HepG2 (cell line): ENCODE results near the gene ABI3. TPM values are rescaled to one million over a fixed set of nuclear protein-coding genes. Genes with fewer than 3 reads are reported as not detected.

Experiments used
- ATAC-seq: fragments of 200-7000 bp; cut with Tn5 transposase; 3 replicates; pipeline ENCODE4 v1.9.1; 2020; ENCODE audit warnings: mild to moderate bottlenecking, moderate library complexity
- BruUV-seq: library from RNA; stranded (reverse); fragments of 400-500 nt; replicated peaks from 2 replicates; lab custom pipeline; 2021; lab: Mats Ljungman, UMichigan
- CTCF ChIA-PET: fragments of 300-600 bp; formaldehyde crosslinking; extraction: SDS; loops from one replicate; lab custom pipeline; 2021; ENCODE audit warnings: low total read pairs, inconsistent platforms, low intra/inter-chr PET ratio; lab: Yijun Ruan, JAX
- POLR2A ChIA-PET: fragments of 350-600 bp; sonication (Branson Sonifier 250); formaldehyde crosslinking; loops from one replicate; lab custom pipeline; 2020; ENCODE audit warnings: antibody characterized with exemption, inconsistent platforms; lab: Yijun Ruan, JAX
- DNase-seq: peaks from one replicate; pipeline ENCODE4 v3.0.0-alpha.2; 2015; ENCODE audit warnings: low spot score
- FAIRE-seq: peaks from 3 replicates; lab custom pipeline; 2011; peaks lifted over from hg19 to GRCh38; lab: Jason Lieb, UNC
- H2AFZ ChIP-seq: one replicate; pipeline ENCODE4 v1.6.1; 2011; ENCODE audit warnings: low read length, inconsistent platforms
- H3K27ac ChIP-seq: fragments of 300-600 bp; 3 replicates; pipeline ENCODE4 v1.8.0; 2011; ENCODE audit warnings: mixed run types, mild to moderate bottlenecking, mixed read lengths, low read length, inconsistent platforms; ENCODE audit not compliant: insufficient read depth; ENCODE audit errors: extremely low read length
- H3K27me3 ChIP-seq, 2 experiments: fragments of 200-600 bp in 1 of 2; 2 replicates in 1 of 2; 3 replicates in 1 of 2; pipeline versions ENCODE4 v1.6.0 to v1.8.0; 2011; ENCODE audit warnings: low read length in 2 of 2, mild to moderate bottlenecking in 2 of 2, moderate library complexity in 2 of 2, inconsistent platforms in 1 of 2; ENCODE audit not compliant: insufficient read depth in 2 of 2, control insufficient read depth in 1 of 2
- H3K36me3 ChIP-seq, 2 experiments: fragments of 200-600 bp in 1 of 2; replicated peaks in 1 of 2; 2 replicates in 1 of 2; 3 replicates in 1 of 2; pipeline versions ENCODE4 v1.5.1 to v1.8.0; 2011; ENCODE audit warnings: low read length in 2 of 2, inconsistent platforms in 1 of 2; ENCODE audit not compliant: insufficient read depth in 2 of 2, control insufficient read depth in 1 of 2
- H3K4me1 ChIP-seq: 2 replicates; pipeline ENCODE4 v1.5.1; 2012; ENCODE audit warnings: low read length, inconsistent platforms; ENCODE audit not compliant: insufficient read depth
- H3K4me2 ChIP-seq: 2 replicates; pipeline ENCODE4 v1.6.0; 2011; ENCODE audit warnings: low read depth, low read length, inconsistent platforms
- H3K4me3 ChIP-seq, 3 experiments: fragments of 200-600 bp in 1 of 3; sonication (generic), shearing (Covaris generic) in 1 of 3; replicated peaks in 1 of 3; 2 replicates each; pipeline ENCODE4 v1.5.1; 2011 to 2016; ENCODE audit warnings: low read length in 3 of 3, inconsistent platforms in 2 of 3, low read depth in 2 of 3, mild to moderate bottlenecking in 2 of 3, control low read depth in 1 of 3, mixed read lengths in 1 of 3; ENCODE audit not compliant: insufficient read depth in 1 of 3
- H3K79me2 ChIP-seq: one replicate; pipeline ENCODE4 v1.6.1; 2011; ENCODE audit warnings: low read length, inconsistent platforms; ENCODE audit not compliant: insufficient read depth
- H3K9ac ChIP-seq: 2 replicates; pipeline ENCODE4 v1.6.0; 2011; ENCODE audit warnings: mild to moderate bottlenecking, low read depth, low read length, inconsistent platforms; ENCODE audit not compliant: insufficient read depth
- H3K9me3 ChIP-seq: 2 replicates; pipeline ENCODE4 v1.5.1; 2012; ENCODE audit warnings: mild to moderate bottlenecking, low read length
- H4K20me1 ChIP-seq: 2 replicates; pipeline ENCODE4 v1.6.0; 2011; ENCODE audit warnings: inconsistent platforms, mild to moderate bottlenecking, low read length, moderate library complexity; ENCODE audit not compliant: insufficient read depth
- ATF3 ChIP-seq: sonication (generic); formaldehyde crosslinking; IDR thresholded peaks from 2 replicates; pipeline ENCODE4 v1.4.0; 2020; ENCODE audit warnings: missing genetic modification reagents
- DZIP1 ChIP-seq: sonication (generic); formaldehyde crosslinking; IDR thresholded peaks from 2 replicates; pipeline ENCODE4 v1.5.0; 2020; ENCODE audit warnings: mild to moderate bottlenecking, missing genetic modification reagents
- FLYWCH1 ChIP-seq: sonication (generic); formaldehyde crosslinking; IDR thresholded peaks from 2 replicates; pipeline ENCODE4 v1.8.1; 2023; ENCODE audit warnings: mild to moderate bottlenecking, missing genetic modification reagents
- GTF2F1 ChIP-seq: fragments of 150-350 bp; IDR thresholded peaks from 2 replicates; pipeline ENCODE4 v1.6.1; 2014; ENCODE audit warnings: low read length
- HDAC6 ChIP-seq: fragments of 200-600 bp; sonication (generic); IDR thresholded peaks from 2 replicates; pipeline ENCODE4 v1.7.0; 2017; ENCODE audit warnings: mild to moderate bottlenecking, antibody characterized with exemption, low read length, low read depth
- LCORL ChIP-seq, 2 experiments: fragments of 450-650 bp in 1 of 2; sonication (generic) in 1 of 2; formaldehyde crosslinking in 1 of 2; IDR thresholded peaks; 2 replicates each; pipeline versions ENCODE4 v1.5.0 to v1.6.1; 2017 to 2020; ENCODE audit warnings: antibody characterized with exemption in 1 of 2, missing genetic modification reagents in 1 of 2
- MTA3 ChIP-seq: sonication (generic); formaldehyde crosslinking; IDR thresholded peaks from 2 replicates; pipeline ENCODE4 v1.4.0; 2020; ENCODE audit warnings: missing genetic modification reagents
- MYPOP ChIP-seq: sonication (generic); formaldehyde crosslinking; IDR thresholded peaks from 2 replicates; pipeline ENCODE4 v1.8.1; 2023; ENCODE audit warnings: mild to moderate bottlenecking, moderate library complexity, missing genetic modification reagents
- POGZ ChIP-seq: sonication (generic); formaldehyde crosslinking; IDR thresholded peaks from 2 replicates; pipeline ENCODE4 v1.4.0; 2020; ENCODE audit warnings: mild to moderate bottlenecking, missing genetic modification reagents
- RBFOX2 ChIP-seq: fragments of 200-400 bp; formaldehyde crosslinking; IDR thresholded peaks from 2 replicates; pipeline ENCODE4 v1.6.1; 2017; ENCODE audit warnings: low read depth, mild to moderate bottlenecking, low read length
- RFX3 ChIP-seq: IDR thresholded peaks from 2 replicates; pipeline ENCODE4 v1.6.1; 2016; ENCODE audit warnings: missing biosample characterization, missing genetic modification reagents
- SMARCE1 ChIP-seq: fragments of 450-650 bp; IDR thresholded peaks from 2 replicates; pipeline ENCODE4 v1.6.1; 2017; ENCODE audit warnings: borderline replicate concordance
- TRIM22 ChIP-seq: fragments of 450-650 bp; IDR thresholded peaks from 2 replicates; pipeline ENCODE4 v1.6.1; 2017
- YY1 ChIP-seq: IDR thresholded peaks from 2 replicates; pipeline ENCODE4 v1.6.1; 2011; ENCODE audit warnings: low read length, low read depth, moderate library complexity, mild to moderate bottlenecking; ENCODE audit not compliant: insufficient read depth, insufficient replicate concordance
- ZNF556 ChIP-seq: sonication (generic); formaldehyde crosslinking; IDR thresholded peaks from 2 replicates; pipeline ENCODE4 v1.4.0; 2020; ENCODE audit warnings: mild to moderate bottlenecking, missing genetic modification reagents, borderline replicate concordance
- WGBS: methylation state at CpG from one replicate; pipeline ENCODE4 v1.1.6; 2017; ENCODE audit warnings: low lambda C conversion rate; 5-methylcytosine and 5-hydroxymethylcytosine counted together
- in situ Hi-C: cut with HindIII; loops from 2 replicates; pipeline ENCODE4 v1.10.0; 2017; ENCODE audit warnings: low pct_unique_long_range_greater_than_20kb; ENCODE audit not compliant: extremely low pct_ligation_motif_present
- intact Hi-C: fragments of 100-400 bp; cut with micrococcal nuclease; formaldehyde crosslinking; loops from one replicate; pipeline ENCODE4 v1.10.0; 2022; ENCODE audit not compliant: unreplicated experiment
- polyA plus RNA-seq, 8 experiments: library from polyadenylated mRNA; depleted of rRNA in 3 of 8; stranded (reverse) in 7 of 8; unstranded in 1 of 8; fragments of >200 nt; fragmentation: Illumina TruSeq in 4 of 8; extraction: Trizol in 4 of 8; gene quantifications; 2 replicates each; pipeline versions ENCODE4 v1.2.1 to v1.2.3, GENCODE V29; 2011 to 2016; ENCODE audit warnings: low read depth in 4 of 8, missing spikeins in 1 of 8, mixed read lengths in 1 of 8; ENCODE audit not compliant: insufficient read depth in 1 of 8
- total RNA-seq, 5 experiments: library from RNA; depleted of rRNA; stranded (reverse); fragments of >200 nt; fragmentation: Illumina TruSeq; extraction: Trizol; gene quantifications; 2 replicates each; pipeline ENCODE4 v1.2.3, GENCODE V29; 2016; ENCODE audit warnings: low read depth in 1 of 5

ABI3 gene
- total and polyA plus RNA-seq, 2 of the 13 experiments (the other 11 are each of a cell fraction or from before 2014, with no cell fraction given): not detected

- ATAC-seq: no peak
- Histone ChIP-seq H3K4me1 (peaks cover 19% of the 10 kb centered on the region), H3K4me3 (no peak overlapping the region), H3K27ac (no peak overlapping the region), H3K9ac (no peak overlapping the region), H3K9me3 (no peaks in the 10 kb centered on the region), H2AFZ (no peak overlapping the region), H3K79me2 (no peaks in the 10 kb centered on the region), H4K20me1 (no peaks in the 10 kb centered on the region), H3K27me3 (peaks cover 1 to 23% of the 10 kb centered on the region in 2 experiments; a peak in 3 of 5 replicates), H3K36me3 (no peaks in the 10 kb centered on the region), H3K4me2 (no peak overlapping the region)
- FAIRE-seq: no peak
- BruUV-seq: no TSS peak
- ChIA-PET POLR2A (no interaction called here), CTCF (no interaction called here)
- no peak for DNase-seq
- TF ChIP-seq ZNF556 (CRISPR knock-in tag) (no peak), MYPOP (CRISPR knock-in tag) (no peak), LCORL (IDR thresholded peaks at IDR 0.05) (no peak), LCORL (CRISPR knock-in tag; IDR thresholded peaks at IDR 0.05) (no peak), FLYWCH1 (CRISPR knock-in tag) (no peak), TRIM22 (no peak), DZIP1 (CRISPR knock-in tag) (no peak), YY1 (no peak), RFX3 (no peak), SMARCE1 (no peak), MTA3 (no peak), POGZ (CRISPR knock-in tag) (no peak), RBFOX2 (no peak), HDAC6 (no peak), ATF3 (CRISPR knock-in tag) (no peak), GTF2F1 (no peak)
- intact Hi-C loops: no loop called here
- 26% methylated on average over 5 of the region's 5 CpGs for WGBS
- in situ Hi-C loops: no loop called here
These were observed 13.0 kb upstream of the ABI3 start for GRCh38 chr17:49197346-49197998.
